NCI-H2081 treated with DMSO at 0.1 percent for 48 hours (cell line): ENCODE results near the gene ENDOG.
"Not testable (repeated sequence)": the region's sequence is repeated elsewhere in the genome, so short reads cannot be mapped to it uniquely, and the experiment has no call there.

Experiments
- DNase-seq: peaks from one replicate; lab custom pipeline; 2025; lab: John Stamatoyannopoulos, UW

Gene ENDOG

DNA sequence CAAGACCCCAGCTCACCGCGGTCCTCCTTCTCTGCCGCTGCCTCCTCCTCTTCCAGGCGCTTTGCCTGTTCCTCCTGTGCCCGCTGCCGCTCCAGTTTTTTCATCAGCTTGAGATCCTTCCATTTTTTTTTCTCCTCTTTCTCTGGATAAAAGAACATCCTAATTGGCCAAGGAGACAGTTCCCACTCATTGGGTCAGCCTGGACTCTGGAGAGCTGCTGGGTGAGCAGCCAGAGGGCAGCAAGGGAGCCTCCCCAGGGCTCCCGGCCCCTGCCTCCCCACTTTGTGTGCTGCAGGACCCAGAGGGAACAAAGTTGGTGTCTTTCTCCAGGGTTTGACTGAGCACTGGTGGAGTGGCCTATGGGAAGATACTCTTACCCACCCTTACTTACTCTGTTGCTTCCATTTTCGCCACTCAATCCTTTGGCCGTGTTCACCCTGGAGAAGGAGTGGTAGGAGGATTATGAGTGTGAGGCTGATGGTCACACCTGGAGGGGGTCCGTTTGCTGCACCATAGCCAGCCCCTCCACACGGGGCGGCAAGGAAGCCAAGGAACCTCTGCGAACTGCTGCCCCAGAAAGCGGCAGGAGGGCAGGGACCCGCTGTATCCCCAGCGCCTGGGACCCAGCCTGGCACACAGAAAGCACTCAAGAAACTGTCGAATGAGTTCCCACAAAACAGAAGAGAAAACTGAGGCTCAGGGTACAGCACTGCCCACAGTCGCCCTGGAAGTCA is 10.6 kb downstream of the ENDOG start:
- DNase-seq = no peak

DNA sequence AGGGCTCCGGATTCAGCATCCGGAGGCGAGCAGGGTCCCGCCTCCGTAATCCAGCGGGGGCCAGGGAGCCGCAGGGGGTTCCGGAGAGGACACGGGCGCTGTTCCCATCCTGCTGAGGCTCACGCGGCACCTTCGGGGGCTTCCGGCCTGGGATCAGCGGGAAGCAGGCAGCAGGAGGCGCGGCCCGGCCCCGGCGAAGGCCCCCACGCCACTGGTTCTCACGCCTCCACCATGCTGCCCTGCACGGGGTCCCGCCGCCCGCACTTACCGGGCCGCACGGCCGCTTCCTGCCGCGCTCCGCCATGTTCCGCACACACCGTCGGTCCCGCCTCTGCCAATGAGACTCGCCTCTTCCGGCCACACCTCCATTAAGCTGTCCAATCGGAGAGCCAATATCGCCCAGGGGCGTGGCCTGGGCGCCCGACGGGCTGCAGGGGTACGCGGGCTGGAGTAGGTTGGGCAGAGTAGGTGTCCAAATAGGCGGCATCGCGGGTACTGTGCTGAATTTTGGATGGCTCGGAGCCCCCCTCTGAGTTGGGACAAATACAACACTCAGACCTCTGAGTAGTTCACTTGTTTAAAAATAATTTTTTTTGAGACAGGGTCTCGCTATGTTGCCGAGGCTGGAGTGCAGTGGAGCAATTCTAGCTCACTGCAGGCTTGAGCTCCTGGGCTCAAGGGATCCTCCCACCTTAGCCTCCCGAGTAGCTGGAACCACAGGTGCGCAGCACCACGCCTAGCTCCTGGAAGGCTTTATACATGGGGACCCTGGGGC is 11.4 kb downstream of the ENDOG start, which contains the start of gene SPOUT1:
TSS of gene SPOUT1 (minus strand) at position 318 of the 775 bp plus-strand sequence. CDS start at position 304, 14 bp downstream.
- peak; percentile 69 for DNase-seq

DNA sequence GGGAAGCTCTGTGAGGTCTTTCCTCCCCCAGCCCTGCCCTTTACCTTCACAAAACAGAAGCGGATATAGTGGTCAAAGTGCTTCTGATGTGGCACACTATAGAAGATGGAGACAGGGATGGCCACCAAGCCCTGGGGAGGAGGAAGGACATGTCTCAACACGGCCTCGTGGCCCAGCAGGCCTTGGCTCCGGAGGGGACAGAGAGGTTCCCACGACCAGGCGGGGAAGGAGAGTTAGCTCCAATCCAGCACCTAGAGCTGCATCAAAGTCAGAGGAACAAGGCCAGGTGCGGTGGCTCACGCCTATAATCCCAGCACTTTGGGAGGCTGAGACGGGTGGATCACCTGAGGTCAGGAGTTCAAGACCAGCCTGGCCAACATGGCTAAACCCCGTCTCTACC is 15.4 kb downstream of the ENDOG start:
- no peak for DNase-seq

DNA sequence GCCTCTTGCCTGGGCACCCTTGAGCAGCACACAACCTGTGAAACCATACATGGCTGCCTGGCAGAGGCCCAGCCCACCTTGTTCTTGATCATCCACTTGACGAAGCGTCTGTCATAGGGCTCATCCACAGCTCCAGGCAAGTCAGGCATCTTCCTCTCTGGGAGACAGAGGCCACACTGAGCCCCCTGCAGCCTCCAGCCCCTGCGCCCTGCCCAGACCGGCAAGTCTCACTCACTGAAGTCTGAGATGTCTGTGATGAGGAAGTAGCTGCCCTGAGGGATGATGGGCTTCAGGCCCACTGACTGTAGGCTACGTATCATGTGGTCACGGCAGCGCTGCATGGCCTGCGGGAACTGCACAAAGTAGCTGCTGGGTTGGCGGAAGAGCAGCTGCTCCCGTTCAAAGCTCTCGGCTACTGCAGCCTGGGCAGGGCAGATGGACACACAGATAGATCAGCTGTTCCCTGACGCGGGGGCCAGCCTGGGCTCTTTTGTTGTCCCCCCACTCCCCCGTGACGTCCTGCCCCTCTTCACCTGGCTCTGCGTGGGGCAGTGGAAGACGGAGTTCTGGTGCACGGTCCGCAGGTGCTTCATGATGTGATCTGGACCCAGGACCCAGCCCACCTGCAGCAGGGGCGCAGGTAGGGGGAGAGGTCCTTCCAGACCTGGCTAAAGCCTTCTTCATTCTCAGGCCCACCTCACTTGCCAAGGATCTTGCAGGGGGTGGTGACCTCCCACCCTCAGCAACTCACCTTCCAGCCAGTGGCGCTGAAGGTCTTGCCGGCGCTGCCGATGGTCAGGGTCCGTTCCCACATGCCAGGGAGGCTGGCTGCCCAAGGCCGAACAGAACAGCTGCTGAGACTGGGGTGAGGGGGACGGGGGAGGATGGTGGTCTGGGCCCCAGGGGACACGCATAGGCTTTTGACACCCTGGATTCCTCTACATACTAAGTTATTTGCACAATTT is 17.2 kb downstream of the ENDOG start:
- DNase-seq = no peak

GRCh38 chr9:128836509-128837145 is 18.3 kb downstream of the ENDOG start:
- no peak for DNase-seq

GRCh38 chr9:128838338-128838737 is 20.0 kb downstream of the ENDOG start:
- DNase-seq = no peak

DNA sequence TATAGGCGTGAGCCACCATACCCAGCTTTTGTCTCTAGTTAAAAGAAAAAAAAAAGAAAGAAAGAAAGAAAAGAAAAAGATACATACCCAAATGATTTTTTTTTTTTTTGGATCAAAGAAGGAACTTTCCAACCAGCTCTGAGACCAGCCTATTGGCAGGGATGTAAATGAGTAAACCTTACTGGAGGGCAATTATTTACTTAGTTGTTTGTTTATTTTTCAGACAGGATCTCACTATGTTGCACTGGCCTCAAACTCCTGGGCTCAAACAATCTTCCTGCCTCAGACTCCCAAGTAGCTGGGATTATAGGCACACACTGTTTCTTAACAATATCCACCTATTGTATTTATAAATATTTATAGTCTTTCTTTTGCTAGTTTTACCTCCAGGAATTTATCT is 22.2 kb downstream of the ENDOG start:
- DNase-seq = no peak

GRCh38 chr9:128841694-128842492 is 23.6 kb downstream of the ENDOG start:
- DNase-seq = no peak

GRCh38 chr9:128843171-128843570 is 24.9 kb downstream of the ENDOG start:
- DNase-seq = not testable (repeated sequence)

DNA sequence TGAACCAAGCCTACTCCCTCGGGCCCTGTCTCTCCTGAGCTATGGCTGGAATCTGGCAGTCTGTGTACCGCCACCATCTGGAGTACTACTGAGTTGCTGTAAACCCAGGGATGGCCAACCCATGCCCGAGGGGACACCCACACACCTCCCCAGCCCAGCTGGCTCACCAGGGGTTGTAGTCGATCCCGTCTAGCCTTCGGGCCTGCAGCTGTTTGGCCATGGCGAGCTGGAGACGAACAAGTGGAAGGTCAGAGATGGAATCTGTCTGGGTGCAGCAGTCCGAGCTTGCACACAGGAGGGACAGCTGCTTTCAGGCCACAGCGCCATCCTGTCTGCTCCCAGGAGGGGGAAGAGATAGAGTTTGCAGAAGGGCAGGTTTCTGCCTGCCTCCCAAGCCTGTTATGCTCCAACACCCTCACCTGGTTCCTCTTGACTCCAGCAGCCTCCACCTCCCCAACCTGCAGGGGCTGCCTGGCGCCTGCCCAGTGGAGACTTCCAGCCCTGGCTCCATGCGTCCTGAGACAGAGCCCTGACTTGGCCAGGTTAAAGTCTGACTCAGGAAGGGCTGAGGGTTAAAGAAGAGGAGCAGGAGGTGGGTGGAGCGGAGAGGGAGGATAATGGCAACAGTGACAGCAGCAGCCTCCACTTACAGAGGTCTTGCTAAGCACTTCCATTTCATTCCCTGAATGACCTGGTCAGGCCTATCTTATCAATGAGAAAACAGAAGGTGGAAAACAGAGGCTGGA is 27.1 kb downstream of the ENDOG start:
- no peak for DNase-seq

DNA sequence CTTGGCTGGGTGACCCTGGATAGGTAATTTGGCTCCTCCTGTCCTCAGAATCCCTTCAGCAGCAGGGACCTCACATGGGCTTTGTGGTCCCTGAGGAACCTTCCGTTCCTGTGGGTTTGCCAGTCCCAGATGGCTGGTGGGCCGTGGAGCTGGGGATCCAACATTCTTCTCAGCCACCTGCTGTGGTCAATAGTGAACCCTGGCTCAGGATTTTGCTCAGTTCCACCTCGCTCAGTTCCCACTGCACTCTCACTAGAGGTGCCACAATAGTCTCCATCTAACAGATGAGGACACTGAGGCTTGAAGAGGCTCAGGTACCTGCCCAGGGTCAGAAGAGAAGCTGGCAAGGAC is 28.4 kb downstream of the ENDOG start:
- no peak for DNase-seq

- DNase-seq = no peak
Measured at GRCh38 chr9:128847803-128848202, 29.5 kb downstream of the ENDOG start.

GRCh38 chr9:128851024-128851423 is 32.7 kb downstream of the ENDOG start:
- DNase-seq = not testable (repeated sequence)

- DNase-seq = not testable (repeated sequence)
Measured at GRCh38 chr9:128851779-128852600, 33.7 kb downstream of the ENDOG start.

DNA sequence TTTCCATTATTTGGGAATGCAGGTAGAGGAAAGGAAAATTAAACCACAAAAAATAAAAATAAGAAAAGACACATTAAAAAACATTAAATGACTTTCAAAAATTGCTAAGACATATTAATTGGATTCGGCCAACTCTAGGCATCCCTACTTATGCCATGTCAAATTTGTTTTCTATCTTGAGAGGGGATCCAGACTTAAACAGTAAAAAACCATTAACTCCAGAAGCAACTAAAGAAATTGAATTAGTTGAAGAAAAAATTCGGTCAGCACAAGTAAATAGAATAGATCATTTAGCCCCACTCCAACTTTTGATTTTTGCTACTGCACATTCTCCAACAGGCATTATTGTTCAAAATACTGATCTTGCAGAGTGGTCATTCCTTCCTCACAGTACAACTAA is 34.3 kb downstream of the ENDOG start:
- not testable (repeated sequence) for DNase-seq

DNA sequence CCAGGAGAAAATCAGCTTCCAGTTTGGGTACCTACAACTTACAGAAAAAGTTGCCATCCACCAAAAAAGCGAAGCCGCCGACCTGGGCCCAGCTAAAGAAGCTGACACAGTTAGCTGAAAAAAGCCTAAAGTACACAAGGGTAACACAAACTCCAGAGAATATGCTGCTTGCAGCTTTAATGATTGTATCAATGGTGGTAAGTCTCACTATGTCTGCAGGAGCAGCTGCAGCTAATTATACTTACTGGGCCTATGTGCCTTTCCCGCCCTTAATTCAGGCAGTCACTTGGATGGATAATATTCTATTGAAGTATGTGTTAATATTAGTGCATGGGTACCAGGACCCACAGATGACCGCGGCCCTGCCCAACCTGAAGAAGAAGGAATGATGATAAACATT is 36.2 kb downstream of the ENDOG start:
- DNase-seq = not testable (repeated sequence)

DNA sequence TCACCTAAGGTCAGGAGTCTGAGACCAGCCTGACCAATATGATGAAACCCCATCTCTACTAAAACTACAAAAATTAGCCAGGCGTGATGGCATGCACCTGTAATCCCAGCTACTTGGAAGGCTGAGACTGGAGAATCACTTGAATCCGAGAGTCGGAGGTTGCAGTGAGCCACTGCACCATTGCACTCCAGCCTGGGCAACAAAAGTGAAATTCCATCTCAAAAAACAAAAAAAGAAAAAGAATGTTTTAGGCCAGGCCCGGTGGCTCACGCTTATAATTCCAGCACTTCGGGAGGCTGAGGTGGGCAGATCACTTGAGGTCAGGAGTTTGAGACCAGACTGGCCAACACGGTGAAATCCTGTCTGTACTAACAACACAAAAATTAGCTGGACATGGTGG is 40.2 kb downstream of the ENDOG start:
- DNase-seq = not testable (repeated sequence)

- no peak for DNase-seq
Measured at GRCh38 chr9:128860937-128861336, 42.6 kb downstream of the ENDOG start.

DNA sequence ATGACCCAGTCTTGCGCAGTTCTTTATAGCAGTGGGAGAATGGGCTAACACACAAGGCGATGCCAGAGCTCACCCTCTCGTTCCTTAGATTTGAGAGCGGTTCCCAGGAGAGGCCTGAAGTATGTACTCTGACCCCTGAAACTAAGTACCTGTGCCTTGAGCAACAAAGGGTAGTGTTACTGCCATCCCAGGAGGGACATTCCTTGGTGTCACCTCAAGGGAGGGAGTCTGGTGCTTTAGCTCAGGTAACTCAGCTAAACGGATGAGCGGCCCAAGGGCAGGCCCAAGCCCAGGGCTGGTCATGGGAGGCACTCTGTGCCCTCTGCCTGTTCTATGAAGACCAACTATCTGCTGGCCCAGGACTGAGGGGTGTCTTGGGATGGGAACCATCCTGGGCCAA is 43.2 kb downstream of the ENDOG start:
- DNase-seq = no peak
